Right lung (tissue), 5 donors: ENCODE data around the gene PIGX. TPM values are rescaled to one million over a fixed set of nuclear protein-coding genes. Genes with fewer than 3 reads are reported as not detected.

Experiments
- DNase-seq, 2 donors: peaks; one replicate each; pipeline ENCODE4 v3.0.0-alpha.2; 2013
- polyA plus RNA-seq, 5 donors: library from polyadenylated mRNA; unstranded; fragments of 120-200 nt; gene quantifications; one replicate each; pipeline versions ENCODE4 v1.2.1 to v1.2.3, GENCODE V29; 2013; ENCODE audit warnings: inconsistent platforms in 1 of 5, low replicate concordance in 1 of 5; ENCODE audit not compliant: insufficient read length in 5 of 5, insufficient read depth in 1 of 5

Gene PIGX
- polyA plus RNA-seq, 5 donors, result 21.5 to 29.1 (median 25.8) TPM

DNA sequence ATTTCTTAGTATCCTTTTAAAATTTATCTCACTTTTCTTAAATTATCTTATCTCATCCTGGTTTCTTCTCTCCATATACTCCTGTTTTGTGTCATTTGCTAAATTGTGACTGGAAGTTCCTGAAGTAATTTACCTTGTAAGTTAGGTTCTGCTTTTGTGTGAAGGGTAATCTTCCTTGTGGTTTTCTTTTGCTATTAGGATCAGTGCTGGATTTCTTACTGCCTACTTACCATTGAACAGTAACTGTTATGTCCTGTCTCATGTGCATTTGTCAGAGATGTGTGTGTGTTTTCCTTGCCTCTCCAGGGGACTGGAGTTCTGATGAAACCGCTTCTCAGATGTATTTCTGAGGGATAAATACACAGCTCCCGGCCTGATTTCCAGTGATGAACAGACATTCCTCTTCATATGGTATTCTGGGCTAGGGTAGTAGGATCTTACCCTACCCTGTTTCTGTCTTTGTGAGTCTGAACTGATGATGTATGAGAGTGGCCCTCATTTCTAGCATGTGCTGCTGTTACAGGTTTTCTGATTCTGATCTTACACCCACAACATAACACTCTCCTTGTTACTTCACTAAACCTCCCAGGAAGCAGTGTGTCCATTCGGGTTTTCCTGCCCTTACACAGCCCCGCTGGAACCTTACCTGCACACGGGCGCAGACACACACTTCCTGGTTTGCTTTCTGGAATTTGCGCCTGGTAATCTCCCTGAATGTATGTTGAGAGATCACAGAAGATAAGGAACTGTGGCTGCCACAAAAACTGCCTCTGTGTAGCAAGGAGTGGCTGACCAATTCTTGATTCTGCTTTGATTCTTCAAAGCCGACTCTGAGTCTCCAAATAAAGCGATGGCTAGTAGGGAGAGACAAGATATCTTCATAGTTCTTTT is 42.2 kb downstream of the PIGX start:
- DNase-seq, result no peak

DNA sequence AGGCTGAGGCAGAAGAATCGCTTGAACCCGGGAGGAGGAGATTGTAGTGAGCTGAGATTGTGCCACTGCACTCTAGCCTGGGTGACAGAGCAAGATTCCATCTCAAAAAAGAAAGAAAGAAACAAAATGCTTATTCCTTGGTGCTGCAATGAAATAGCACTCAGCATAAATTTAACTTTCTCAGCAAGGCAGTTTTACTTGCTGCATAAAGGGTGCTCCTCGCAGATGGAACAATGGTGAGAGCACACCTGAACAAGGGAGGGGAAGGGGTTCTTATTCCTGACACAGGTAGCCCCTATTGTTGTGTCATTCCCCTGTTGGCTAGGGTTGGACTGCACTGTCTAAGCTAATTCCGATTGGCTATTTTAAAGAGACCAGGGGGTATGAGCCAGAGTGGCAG is 44.6 kb downstream of the PIGX start:
- DNase-seq, result no peak

DNA sequence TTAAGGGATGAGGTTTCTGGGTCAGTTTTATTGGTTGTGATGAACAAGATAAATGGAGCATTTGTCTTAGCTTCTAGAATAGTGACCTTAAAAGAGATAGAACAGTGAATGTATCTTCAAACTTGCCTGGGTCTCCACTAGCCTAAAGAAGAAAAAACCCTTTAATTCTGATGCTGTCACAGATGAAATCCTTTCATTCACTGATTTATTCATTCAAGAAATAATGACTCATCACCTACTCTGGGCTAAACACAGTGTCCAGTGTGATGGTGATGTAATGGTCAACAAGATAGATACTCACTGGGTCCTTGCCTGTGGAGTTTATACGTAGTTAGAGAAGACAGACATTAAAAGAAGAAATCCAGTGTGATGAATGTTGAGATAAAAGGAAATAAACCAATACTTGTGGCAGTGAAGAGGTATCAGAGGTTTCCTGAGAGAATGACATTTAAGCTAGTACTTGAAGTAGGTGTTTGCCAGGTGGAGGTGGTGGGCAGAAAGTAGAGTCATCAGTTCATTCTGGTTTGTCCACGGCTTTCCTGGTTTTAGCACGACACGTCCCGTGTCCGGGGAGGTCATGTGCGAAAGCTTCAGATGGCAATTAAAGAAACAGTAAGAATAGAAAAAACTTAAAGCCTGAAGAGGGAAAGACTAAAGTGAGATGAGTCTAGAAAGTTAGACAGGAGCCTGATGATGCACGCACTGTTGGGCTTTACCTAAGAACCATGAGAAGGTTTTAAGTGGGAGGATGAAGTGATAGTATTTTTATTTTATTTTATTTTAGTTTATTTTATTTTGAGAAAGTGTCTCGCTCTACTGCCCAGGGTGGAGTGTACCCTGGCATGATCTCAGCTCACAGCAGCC is 45.9 kb downstream of the PIGX start:
- no peak for DNase-seq

DNA sequence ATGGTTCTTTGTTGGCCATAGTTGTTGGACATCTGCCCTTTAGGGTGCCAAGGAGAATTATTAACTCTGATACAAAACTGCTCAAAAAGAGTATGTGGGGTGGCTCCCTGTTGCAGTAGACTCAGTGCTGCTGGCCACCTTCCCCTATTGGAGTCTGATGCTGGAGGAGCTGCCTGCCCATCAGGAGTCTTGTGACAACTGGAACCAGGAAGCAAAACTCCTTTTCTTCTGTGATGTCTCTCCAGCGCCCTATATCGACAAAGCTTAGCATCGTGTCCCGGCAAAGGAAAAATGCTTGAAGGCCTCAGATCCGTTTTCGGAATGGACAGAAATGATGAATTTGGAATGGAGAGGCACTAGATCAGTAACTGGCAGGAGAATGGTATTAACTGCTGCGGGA is 51.0 kb downstream of the PIGX start:
- no peak for DNase-seq

DNA sequence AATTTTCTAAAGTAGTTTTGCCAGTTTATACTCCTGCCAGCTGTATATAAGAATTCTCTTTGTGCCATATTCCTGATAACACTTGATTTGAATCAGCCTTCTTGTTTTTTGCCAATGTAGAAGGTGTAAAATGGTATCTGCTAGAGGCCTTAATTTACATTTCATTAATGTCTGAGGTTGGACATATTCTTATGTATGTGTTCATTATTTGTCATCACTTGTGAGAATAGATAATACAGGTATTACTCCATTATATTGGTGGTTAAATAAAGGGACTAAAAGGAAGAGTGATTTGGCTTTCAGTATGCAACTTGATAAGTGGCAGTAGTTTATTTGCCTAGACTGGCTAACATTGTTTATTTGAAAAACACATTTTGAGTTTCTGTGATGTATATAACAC is 53.3 kb downstream of the PIGX start:
- DNase-seq, result no peak

DNA sequence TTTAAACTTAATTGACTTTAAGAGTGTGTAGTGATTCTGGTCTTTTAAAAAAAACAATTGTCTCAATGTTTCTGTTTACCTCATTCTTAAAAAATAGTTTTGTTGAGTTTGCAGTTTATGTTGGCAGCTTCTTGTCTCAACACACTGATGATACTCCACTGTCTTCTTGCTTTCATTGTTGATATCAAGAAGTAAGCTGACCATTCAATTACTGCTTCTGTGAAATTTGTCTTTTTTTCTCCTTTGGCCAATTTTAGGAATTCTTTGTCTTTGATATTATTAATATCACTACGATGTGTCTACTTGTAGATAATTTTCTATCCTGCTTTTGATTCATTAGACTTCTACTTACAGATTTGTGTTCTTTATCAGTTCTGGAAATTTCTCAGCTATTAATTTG is 58.9 kb downstream of the PIGX start:
- no peak for DNase-seq

DNA sequence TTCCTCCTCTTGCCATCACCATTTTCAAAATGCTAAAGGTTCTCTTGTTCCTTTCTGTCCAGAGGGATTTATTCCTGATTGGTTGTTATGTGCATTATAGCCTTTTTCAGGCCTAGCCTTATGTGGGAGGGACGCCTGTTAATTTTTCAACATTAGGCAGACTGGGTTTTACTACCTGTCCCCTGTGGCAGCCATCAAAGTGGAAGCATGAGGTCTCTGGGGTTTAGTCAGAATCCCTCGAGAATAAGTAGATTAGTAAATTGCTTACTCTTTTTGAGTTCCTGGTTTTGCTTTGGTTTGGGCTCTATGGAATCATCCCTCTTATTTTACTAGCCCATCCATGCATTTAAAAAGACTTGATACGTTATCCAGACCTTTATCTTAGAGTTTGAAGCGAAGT is 59.9 kb downstream of the PIGX start:
- DNase-seq, result no peak

DNA sequence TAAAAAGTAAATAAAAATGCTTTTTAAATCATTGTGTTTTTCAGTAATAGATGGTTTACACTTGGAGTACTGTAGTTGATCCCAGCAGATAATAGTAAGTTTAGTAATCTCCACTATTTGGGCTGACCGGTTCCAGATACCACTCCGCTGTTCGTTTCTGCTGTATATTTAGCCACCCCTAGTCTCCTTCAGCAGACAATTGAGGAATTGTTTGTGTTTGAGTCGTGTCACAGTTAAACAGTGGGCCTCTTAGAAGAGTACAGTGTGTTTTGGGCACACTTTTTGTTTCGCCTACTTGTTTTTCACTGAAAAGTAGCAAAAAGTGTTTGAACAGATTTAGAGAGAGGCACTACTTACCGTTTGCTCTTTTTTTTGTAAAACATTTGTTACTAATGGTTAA is 60.7 kb downstream of the PIGX start:
- DNase-seq, result no peak

DNA sequence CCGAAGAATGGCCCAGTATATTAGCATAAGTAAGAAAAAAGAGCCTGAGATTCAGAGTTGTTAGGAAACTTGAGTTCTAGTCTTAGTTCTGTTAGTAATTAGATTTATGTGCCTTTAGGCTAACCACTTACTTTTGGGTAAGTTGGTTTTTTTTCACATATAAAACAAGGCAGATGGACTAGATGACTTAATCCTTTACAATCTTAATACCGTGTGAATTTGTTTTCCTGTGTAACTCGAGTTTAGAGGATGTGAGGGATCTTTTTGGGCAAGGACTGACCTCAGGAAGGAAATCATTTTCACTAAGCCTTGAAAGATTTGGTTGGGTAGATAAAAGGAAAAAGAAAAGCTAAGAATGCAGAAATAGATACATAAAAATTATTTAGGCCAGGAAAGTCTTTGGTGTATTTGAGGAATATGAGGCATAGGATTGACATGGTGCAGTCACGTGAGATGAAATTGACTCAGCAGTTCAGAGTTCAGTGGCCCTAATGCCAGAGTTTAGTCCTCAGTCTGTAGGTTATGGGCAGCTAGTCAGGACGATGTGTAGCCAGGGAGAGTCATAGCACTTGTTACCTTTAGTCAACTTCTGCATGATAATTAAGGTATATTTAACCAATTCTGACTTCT is 62.1 kb downstream of the PIGX start:
- no peak for DNase-seq

DNA sequence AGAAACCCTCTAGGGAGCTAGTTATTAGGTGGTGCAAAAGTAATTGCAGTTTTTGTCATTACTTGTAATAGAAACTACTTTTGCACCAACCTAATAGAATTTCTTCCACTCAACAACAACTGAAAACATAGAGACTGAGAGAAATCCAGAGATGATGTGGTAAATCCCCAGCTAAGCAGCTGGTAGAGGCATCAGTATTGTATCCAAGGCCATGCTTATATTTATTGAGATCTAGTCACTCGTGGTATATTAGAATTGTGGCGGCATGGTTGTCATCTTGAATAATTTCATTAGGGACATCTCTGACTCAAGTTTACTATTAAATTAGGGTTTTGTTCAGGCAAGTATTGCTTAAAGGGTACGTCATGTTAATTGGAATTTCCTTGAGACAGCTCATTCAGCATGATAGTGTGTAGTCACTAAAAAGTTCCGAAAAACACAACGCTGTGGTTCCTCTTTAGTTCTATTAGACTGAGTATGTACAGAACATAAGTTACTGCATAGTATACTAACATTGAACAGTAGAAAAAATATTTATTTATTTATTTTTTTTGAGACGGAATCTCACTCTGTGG is 62.8 kb downstream of the PIGX start:
- no peak for DNase-seq

DNA sequence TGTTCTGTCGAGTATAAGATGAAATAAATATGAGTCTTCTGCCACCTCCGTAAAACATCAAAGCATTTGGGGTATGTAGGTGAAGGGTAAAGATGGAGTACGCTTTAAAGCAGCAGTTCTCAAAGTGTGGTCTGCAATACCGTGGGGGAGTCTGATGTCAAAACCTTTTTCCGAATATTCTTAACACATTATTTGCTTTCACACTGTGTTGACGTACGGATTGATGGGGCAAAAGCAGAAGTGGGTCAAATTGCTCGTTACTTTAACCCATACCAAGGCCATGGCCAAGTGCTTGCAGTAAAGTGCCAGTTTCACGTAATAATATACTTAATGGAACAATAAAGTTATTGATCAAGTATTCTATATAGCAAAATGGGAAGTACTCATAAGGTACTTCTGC is 63.8 kb downstream of the PIGX start:
- DNase-seq, result no peak

DNA sequence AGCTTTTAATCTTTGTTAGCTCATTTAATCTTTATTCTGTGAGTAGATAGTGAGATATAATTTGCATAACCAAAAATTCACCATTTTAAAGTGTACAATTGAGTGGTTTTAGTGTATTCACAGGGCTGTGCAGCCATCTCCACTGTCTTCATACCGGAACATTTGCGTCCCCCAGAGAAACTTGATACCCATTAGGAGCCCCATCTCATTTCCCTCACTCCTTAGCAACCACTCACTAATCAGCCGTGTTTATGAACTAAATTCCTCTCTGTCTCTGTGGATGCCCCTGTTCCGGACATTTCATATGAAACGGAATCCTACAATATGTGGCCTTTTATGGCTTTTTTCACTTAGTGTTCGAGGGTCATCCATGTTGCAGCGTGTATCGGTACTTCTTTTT is 65.7 kb downstream of the PIGX start:
- DNase-seq, result no peak

DNA sequence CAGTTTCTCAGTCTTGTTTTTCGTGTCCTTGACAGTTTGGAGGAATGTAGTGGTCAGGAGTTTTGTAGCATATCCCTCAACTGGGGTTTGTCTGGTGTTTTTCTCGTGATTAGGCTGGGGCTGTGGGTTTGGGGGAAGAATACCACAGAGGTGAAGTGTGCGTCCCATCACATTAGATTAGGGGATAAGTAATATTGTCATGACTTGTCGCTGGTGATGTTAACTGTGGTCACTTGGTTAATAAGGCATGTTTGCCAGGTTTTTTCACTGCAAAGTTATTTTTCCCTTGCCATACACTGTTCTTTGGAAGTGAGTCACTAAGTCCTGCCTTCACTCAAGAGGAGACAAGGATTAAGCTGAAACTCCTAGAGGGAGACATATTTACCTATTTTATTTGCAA is 66.6 kb downstream of the PIGX start:
- no peak for DNase-seq

DNA sequence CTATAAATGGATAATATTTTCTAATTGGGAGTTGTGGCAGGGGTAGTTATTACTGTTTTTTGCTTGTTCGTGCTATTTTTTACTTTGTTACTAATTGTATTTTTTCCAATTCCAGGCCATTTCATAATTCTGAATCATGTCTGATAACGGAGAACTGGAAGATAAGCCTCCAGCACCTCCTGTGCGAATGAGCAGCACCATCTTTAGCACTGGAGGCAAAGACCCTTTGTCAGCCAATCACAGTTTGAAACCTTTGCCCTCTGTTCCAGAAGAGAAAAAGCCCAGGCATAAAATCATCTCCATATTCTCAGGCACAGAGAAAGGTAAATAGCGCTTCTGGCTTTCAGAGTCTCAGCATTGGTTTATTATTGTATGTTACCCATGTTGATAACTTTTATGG is 70.3 kb downstream of the PIGX start:
- no peak for DNase-seq

Other genes starting within 250 kb of the PIGX start
- 10 to 100 TPM; 14.1 to 17.9 (median 16.8) TPM for gene RNF168, start 208.6 kb upstream of the PIGX start, polyA plus RNA-seq
- under 1 TPM in 3 of 5 donors, not detected in 2; 0.06 to 0.17 (median 0.09) TPM for gene SMCO1, start 197.0 kb upstream of the PIGX start, polyA plus RNA-seq
- gene WDR53, start 143.8 kb upstream of the PIGX start, polyA plus RNA-seq, result 10 to 100 TPM; 14.6 to 19.6 (median 16.6) TPM
- gene FBXO45, start 143.7 kb upstream of the PIGX start, polyA plus RNA-seq, result 10 to 100 TPM; 13.3 to 18.5 (median 14.5) TPM
- 10 to 100 TPM in 1 of 5 donors, 1 to 10 TPM in 4; 5.3 to 10.4 (median 6.1) TPM for gene NRROS, start 72.7 kb upstream of the PIGX start, polyA plus RNA-seq
- gene CEP19, start 127 bp upstream of the PIGX start, polyA plus RNA-seq, result 1 to 10 TPM; 3.0 to 5.8 (median 4.0) TPM
- 10 to 100 TPM; 46.7 to 71.8 (median 64.5) TPM for gene PAK2, start 27.5 kb downstream of the PIGX start, polyA plus RNA-seq
- 10 to 100 TPM; 24.2 to 35.1 (median 28.5) TPM for gene SENP5, start 155.5 kb downstream of the PIGX start, polyA plus RNA-seq
- 10 to 100 TPM; 77.0 to 95.3 (median 88.3) TPM for gene NCBP2, start 230.2 kb downstream of the PIGX start, polyA plus RNA-seq